ENCODE measurements around the gene LY6G5B. TPM values are rescaled to one million over a fixed set of nuclear protein-coding genes. Genes with fewer than 3 reads are reported as not detected.

Gene LY6G5B
- total and polyA plus RNA-seq, 7 donors = 0.60 to 10.0 (median 6.5) TPM; not detected in 1

DNA sequence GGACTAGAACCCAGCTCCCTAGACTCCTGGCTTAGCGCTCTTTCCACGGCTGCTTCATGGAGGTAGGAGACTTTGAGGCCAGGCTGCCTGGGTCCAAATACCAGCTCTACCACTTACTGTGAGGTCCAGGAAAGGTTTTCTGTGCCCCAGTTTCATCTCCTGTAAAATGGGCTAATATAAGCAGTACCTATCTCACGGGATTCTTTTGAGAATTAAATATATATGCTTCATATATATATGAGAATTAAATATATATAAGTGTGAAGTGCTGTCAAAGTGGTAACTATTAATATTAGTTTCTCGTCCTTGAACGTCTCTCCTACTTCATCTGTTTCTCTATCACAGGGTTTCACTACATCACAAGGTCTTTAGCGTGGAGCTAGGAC is 21.3 kb downstream of the LY6G5B start:
- Histone ChIP-seq H3K36me3 (peaks cover 70 to 99% (median 89%) of the 10 kb centered on the region in 4 donors), H3K27ac (no peak overlapping the region), H3K9me3 (no peaks in the 10 kb centered on the region), H3K4me3 (no peak overlapping the region), H3K27me3 (no peaks in the 10 kb centered on the region), H3K4me1 (no peaks in the 10 kb centered on the region)
- TF ChIP-seq POLR2AphosphoS5 (IDR thresholded peaks at IDR 0.05) = no peak
- TF ChIP-seq, protein P1, sequence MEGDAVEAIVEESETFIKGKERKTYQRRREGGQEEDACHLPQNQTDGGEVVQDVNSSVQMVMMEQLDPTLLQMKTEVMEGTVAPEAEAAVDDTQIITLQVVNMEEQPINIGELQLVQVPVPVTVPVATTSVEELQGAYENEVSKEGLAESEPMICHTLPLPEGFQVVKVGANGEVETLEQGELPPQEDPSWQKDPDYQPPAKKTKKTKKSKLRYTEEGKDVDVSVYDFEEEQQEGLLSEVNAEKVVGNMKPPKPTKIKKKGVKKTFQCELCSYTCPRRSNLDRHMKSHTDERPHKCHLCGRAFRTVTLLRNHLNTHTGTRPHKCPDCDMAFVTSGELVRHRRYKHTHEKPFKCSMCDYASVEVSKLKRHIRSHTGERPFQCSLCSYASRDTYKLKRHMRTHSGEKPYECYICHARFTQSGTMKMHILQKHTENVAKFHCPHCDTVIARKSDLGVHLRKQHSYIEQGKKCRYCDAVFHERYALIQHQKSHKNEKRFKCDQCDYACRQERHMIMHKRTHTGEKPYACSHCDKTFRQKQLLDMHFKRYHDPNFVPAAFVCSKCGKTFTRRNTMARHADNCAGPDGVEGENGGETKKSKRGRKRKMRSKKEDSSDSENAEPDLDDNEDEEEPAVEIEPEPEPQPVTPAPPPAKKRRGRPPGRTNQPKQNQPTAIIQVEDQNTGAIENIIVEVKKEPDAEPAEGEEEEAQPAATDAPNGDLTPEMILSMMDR (IDR thresholded peaks at IDR 0.05) = no peak
- no peak for TF ChIP-seq EP300 (IDR thresholded peaks at IDR 0.05)
- TF ChIP-seq POLR2A (IDR thresholded peaks at IDR 0.05) = no peak
- WGBS, 2 donors = 91 to 94% methylated on average over 6 of the region's 6 CpGs
- intact Hi-C loops (cut with DNase I) = no loop called here
- no peak for DNase-seq

DNA sequence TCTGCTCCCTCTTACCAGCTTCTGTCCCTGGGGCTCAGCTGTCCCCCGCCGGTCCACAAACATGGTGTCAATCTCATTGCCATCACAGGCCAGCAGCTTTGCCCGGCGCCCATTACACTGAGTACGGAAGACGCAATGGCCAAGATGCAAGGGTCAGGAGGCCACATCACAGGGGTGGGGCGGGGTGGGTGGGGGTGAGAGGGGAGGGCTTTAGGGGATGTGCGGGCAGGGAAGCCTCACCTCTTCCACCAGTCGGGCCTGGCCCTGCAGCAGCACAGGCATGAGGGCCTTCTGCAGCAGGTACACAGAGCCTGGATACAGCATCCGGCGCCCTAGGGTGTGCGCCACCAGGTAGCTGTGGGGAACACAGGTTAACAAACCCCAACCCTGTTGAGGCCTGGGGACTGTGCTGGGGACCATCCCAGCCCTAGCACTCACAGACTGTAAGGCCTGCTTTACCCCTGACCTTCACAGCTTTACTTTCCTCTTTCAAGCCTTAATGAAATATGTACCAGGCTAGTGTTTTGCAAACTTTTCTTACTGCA is 21.9 kb downstream of the LY6G5B start:
- DNase-seq = no peak
- no peak overlapping the region for H3K27ac ChIP-seq
- no peak overlapping the region for H3K4me3 ChIP-seq
- 96 to 97% methylated on average over 12 of the region's 12 CpGs for WGBS, 2 donors
- intact Hi-C loops (cut with DNase I) = no loop called here
- peaks cover 67 to 99% (median 86%) of the 10 kb centered on the region in 4 donors for H3K36me3 ChIP-seq
- TF ChIP-seq EP300 (IDR thresholded peaks at IDR 0.05) (no peak), POLR2A (IDR thresholded peaks at IDR 0.05) (no peak), POLR2AphosphoS5 (IDR thresholded peaks at IDR 0.05) (no peak)
- TF ChIP-seq, protein P1 (IDR thresholded peaks at IDR 0.05) = no peak
- no peaks in the 10 kb centered on the region for H3K9me3 ChIP-seq
- no peaks in the 10 kb centered on the region for H3K27me3 ChIP-seq
- H3K4me1 ChIP-seq = no peaks in the 10 kb centered on the region

- Histone ChIP-seq H3K4me3 (no peak overlapping the region), H3K4me1 (no peaks in the 10 kb centered on the region), H3K36me3 (peaks cover 59 to 99% (median 84%) of the 10 kb centered on the region in 4 donors), H3K9me3 (no peaks in the 10 kb centered on the region), H3K27ac (no peak overlapping the region), H3K27me3 (no peaks in the 10 kb centered on the region)
- DNase-seq = no peak
- TF ChIP-seq POLR2AphosphoS5 (IDR thresholded peaks at IDR 0.05) = no peak
- TF ChIP-seq, protein P1 (IDR thresholded peaks at IDR 0.05) = no peak
- TF ChIP-seq EP300 (IDR thresholded peaks at IDR 0.05) = no peak
- TF ChIP-seq POLR2A (IDR thresholded peaks at IDR 0.05) = no peak
- intact Hi-C loops (cut with DNase I) = no loop called here
- 86 to 88% methylated on average over 4 of the region's 4 CpGs for WGBS, 2 donors
These were observed 22.6 kb downstream of the LY6G5B start for GRCh38 chr6:31692353-31692752.

DNA sequence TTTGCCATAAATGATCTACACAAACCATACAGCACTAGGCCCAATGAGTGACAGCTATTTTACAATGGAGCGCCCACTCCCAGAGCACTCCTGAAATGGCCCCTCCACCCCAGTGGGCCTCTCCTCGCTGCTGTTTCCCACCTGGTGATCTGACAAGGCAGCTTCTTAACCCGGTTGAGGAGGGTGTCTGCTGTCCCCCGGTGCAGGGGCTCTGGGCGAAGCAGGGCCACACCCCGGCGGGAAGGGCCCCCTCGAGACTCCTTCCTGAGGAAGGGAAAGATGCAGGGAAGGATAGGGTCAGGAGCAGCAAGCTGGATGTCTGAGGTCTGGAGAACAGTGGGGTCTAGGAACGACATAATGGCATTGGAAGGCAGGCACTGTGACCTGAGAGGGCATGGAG is 23.1 kb downstream of the LY6G5B start:
- H3K4me3 ChIP-seq = no peak overlapping the region
- H3K27me3 ChIP-seq = no peaks in the 10 kb centered on the region
- no peak for DNase-seq
- intact Hi-C loops (cut with DNase I) = no loop called here
- no peaks in the 10 kb centered on the region for H3K4me1 ChIP-seq
- TF ChIP-seq POLR2A (IDR thresholded peaks at IDR 0.05) (no peak), EP300 (IDR thresholded peaks at IDR 0.05) (no peak), POLR2AphosphoS5 (IDR thresholded peaks at IDR 0.05) (no peak)
- TF ChIP-seq, protein P1 (IDR thresholded peaks at IDR 0.05) = no peak
- H3K9me3 ChIP-seq = no peaks in the 10 kb centered on the region
- WGBS, 2 donors = 91 to 93% methylated on average over 9 of the region's 9 CpGs
- no peak overlapping the region for H3K27ac ChIP-seq
- peaks cover 54 to 99% (median 81%) of the 10 kb centered on the region in 4 donors for H3K36me3 ChIP-seq

DNA sequence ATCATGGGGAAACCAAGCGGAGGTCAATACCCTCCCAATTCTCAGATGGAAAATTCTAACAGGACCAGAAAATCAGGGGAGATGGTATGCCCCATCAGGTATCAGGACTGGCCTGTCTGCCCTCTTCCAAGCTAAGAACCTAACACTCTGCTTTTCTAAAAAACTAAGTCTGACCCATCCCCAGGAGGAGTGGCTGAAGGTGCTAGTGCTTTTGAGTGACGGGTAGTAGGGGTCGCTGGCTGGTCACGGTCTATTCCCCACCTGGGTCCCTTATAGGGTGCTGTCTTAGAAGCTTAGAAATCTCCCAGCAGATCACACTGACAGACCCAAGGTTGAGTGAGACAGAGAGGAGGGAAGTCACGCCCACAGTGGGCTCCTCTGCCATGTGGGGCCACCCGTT is 23.8 kb downstream of the LY6G5B start:
- Histone ChIP-seq H3K36me3 (peaks cover 48 to 97% (median 74%) of the 10 kb centered on the region in 4 donors), H3K27me3 (no peaks in the 10 kb centered on the region), H3K27ac (no peak overlapping the region), H3K4me3 (no peak overlapping the region), H3K4me1 (no peaks in the 10 kb centered on the region), H3K9me3 (no peaks in the 10 kb centered on the region)
- no peak for DNase-seq
- 93% methylated on average over 6 of the region's 6 CpGs for WGBS, 2 donors
- TF ChIP-seq, protein P1 (IDR thresholded peaks at IDR 0.05) = no peak
- no peak for TF ChIP-seq POLR2AphosphoS5 (IDR thresholded peaks at IDR 0.05)
- TF ChIP-seq EP300 (IDR thresholded peaks at IDR 0.05) = no peak
- TF ChIP-seq POLR2A (IDR thresholded peaks at IDR 0.05) = no peak
- intact Hi-C loops (cut with DNase I) = no loop called here

Data from sigmoid colon (tissue), 7 donors.